GM18520 (cell line): ENCODE data around the gene UIMC1.

Experiments
- ATAC-seq: cut with Tn5 transposase; IDR thresholded peaks from one replicate; pipeline ENCODE4 v1.9.1; 2021; ENCODE audit not compliant: unreplicated experiment

UIMC1 gene

GRCh38 chr5:176904276-176904675, 102.3 kb downstream of the UIMC1 start:
- ATAC-seq = no peak

- no peak for ATAC-seq
Measured at GRCh38 chr5:176902911-176903664, 103.5 kb downstream of the UIMC1 start.

GRCh38 chr5:176902102-176902814, 104.3 kb downstream of the UIMC1 start:
- no peak for ATAC-seq

- no peak for ATAC-seq
Measured at GRCh38 chr5:176901260-176902101, 105.1 kb downstream of the UIMC1 start.

- ATAC-seq = no peak
Measured at GRCh38 chr5:176900780-176901204, 105.8 kb downstream of the UIMC1 start.

GRCh38 chr5:176899946-176900779, 106.4 kb downstream of the UIMC1 start:
- no peak for ATAC-seq

GRCh38 chr5:176899296-176899891, 107.2 kb downstream of the UIMC1 start, which contains the start of gene HK3:
HK3 (minus strand) TSS chr5:176899346; CDS start chr5:176896159, 3,187 bp downstream.
- ATAC-seq = no peak

- no peak for ATAC-seq
Measured at GRCh38 chr5:176897263-176897662, 109.3 kb downstream of the UIMC1 start.

- no peak for ATAC-seq
Measured at GRCh38 chr5:176895831-176896230, 110.7 kb downstream of the UIMC1 start.

GRCh38 chr5:176894298-176894697, 112.3 kb downstream of the UIMC1 start:
- no peak for ATAC-seq

- ATAC-seq = no peak
Measured at GRCh38 chr5:176892663-176893062, 113.9 kb downstream of the UIMC1 start.

- ATAC-seq = no peak
Measured at GRCh38 chr5:176891331-176891958, 115.1 kb downstream of the UIMC1 start.

GRCh38 chr5:176890455-176891330, 115.9 kb downstream of the UIMC1 start:
- no peak for ATAC-seq

- no peak for ATAC-seq
Measured at GRCh38 chr5:176889321-176890280, 117.0 kb downstream of the UIMC1 start.

GRCh38 chr5:176888865-176889165, 117.8 kb downstream of the UIMC1 start:
- ATAC-seq = no peak

GRCh38 chr5:176888016-176888864, 118.3 kb downstream of the UIMC1 start:
- ATAC-seq = no peak
